GM12873 (cell line): ENCODE data around the gene HMCN2.

Experiments used
- CTCF ChIP-seq: IDR thresholded peaks from 2 replicates; pipeline ENCODE4 v1.5.1; 2012; ENCODE audit warnings: low read depth, mild to moderate bottlenecking, moderate library complexity, low read length, control low read depth; ENCODE audit not compliant: insufficient read depth; ENCODE audit errors: missing control alignments

The HMCN2 gene

GRCh38 chr9:130289711-130290241 is 24.2 kb downstream of the HMCN2 start:
- no peak for TF ChIP-seq CTCF

- no peak for TF ChIP-seq CTCF
Observed at GRCh38 chr9:130290291-130291181, 25.0 kb downstream of the HMCN2 start.

- no peak for TF ChIP-seq CTCF
Observed at GRCh38 chr9:130291474-130291873, 25.9 kb downstream of the HMCN2 start.

- TF ChIP-seq CTCF = no peak
Observed at GRCh38 chr9:130292106-130292505, 26.5 kb downstream of the HMCN2 start.

- TF ChIP-seq CTCF = no peak
Observed at GRCh38 chr9:130294664-130295063, 29.1 kb downstream of the HMCN2 start.

GRCh38 chr9:130295431-130295830 is 29.9 kb downstream of the HMCN2 start:
- TF ChIP-seq CTCF = no peak

- TF ChIP-seq CTCF = no peak
Observed at GRCh38 chr9:130295945-130296782, 30.6 kb downstream of the HMCN2 start.
